HepG2 (cell line): Measurements from ENCODE around the gene MRPS14. TPM values are rescaled to one million over a fixed set of nuclear protein-coding genes. Genes with fewer than 3 reads are reported as not detected.

Source experiments
- ATAC-seq: fragments of 200-7000 bp; cut with Tn5 transposase; 3 replicates; pipeline ENCODE4 v1.9.1; 2020; ENCODE audit warnings: mild to moderate bottlenecking, moderate library complexity
- BruUV-seq: library from RNA; stranded (reverse); fragments of 400-500 nt; replicated peaks from 2 replicates; lab custom pipeline; 2021; lab: Mats Ljungman, UMichigan
- CTCF ChIA-PET: fragments of 300-600 bp; formaldehyde crosslinking; extraction: SDS; loops from one replicate; lab custom pipeline; 2021; ENCODE audit warnings: low total read pairs, inconsistent platforms, low intra/inter-chr PET ratio; lab: Yijun Ruan, JAX
- POLR2A ChIA-PET: fragments of 350-600 bp; sonication (Branson Sonifier 250); formaldehyde crosslinking; loops from one replicate; lab custom pipeline; 2020; ENCODE audit warnings: antibody characterized with exemption, inconsistent platforms; lab: Yijun Ruan, JAX
- DNase-seq: peaks from one replicate; pipeline ENCODE4 v3.0.0-alpha.2; 2015; ENCODE audit warnings: low spot score
- FAIRE-seq: peaks from 3 replicates; lab custom pipeline; 2011; peaks lifted over from hg19 to GRCh38; lab: Jason Lieb, UNC
- H2AFZ ChIP-seq: one replicate; pipeline ENCODE4 v1.6.1; 2011; ENCODE audit warnings: low read length, inconsistent platforms
- H3K27ac ChIP-seq: fragments of 300-600 bp; 3 replicates; pipeline ENCODE4 v1.8.0; 2011; ENCODE audit warnings: mixed run types, mild to moderate bottlenecking, mixed read lengths, low read length, inconsistent platforms; ENCODE audit not compliant: insufficient read depth; ENCODE audit errors: extremely low read length
- H3K27me3 ChIP-seq, 2 experiments: fragments of 200-600 bp in 1 of 2; 2 replicates in 1 of 2; 3 replicates in 1 of 2; pipeline versions ENCODE4 v1.6.0 to v1.8.0; 2011; ENCODE audit warnings: low read length in 2 of 2, mild to moderate bottlenecking in 2 of 2, moderate library complexity in 2 of 2, inconsistent platforms in 1 of 2; ENCODE audit not compliant: insufficient read depth in 2 of 2, control insufficient read depth in 1 of 2
- H3K36me3 ChIP-seq, 2 experiments: fragments of 200-600 bp in 1 of 2; replicated peaks in 1 of 2; 2 replicates in 1 of 2; 3 replicates in 1 of 2; pipeline versions ENCODE4 v1.5.1 to v1.8.0; 2011; ENCODE audit warnings: low read length in 2 of 2, inconsistent platforms in 1 of 2; ENCODE audit not compliant: insufficient read depth in 2 of 2, control insufficient read depth in 1 of 2
- H3K4me1 ChIP-seq: 2 replicates; pipeline ENCODE4 v1.5.1; 2012; ENCODE audit warnings: low read length, inconsistent platforms; ENCODE audit not compliant: insufficient read depth
- H3K4me2 ChIP-seq: 2 replicates; pipeline ENCODE4 v1.6.0; 2011; ENCODE audit warnings: low read depth, low read length, inconsistent platforms
- H3K4me3 ChIP-seq, 3 experiments: fragments of 200-600 bp in 1 of 3; sonication (generic), shearing (Covaris generic) in 1 of 3; replicated peaks in 1 of 3; 2 replicates each; pipeline ENCODE4 v1.5.1; 2011 to 2016; ENCODE audit warnings: low read length in 3 of 3, inconsistent platforms in 2 of 3, low read depth in 2 of 3, mild to moderate bottlenecking in 2 of 3, control low read depth in 1 of 3, mixed read lengths in 1 of 3; ENCODE audit not compliant: insufficient read depth in 1 of 3
- H3K79me2 ChIP-seq: one replicate; pipeline ENCODE4 v1.6.1; 2011; ENCODE audit warnings: low read length, inconsistent platforms; ENCODE audit not compliant: insufficient read depth
- H3K9ac ChIP-seq: 2 replicates; pipeline ENCODE4 v1.6.0; 2011; ENCODE audit warnings: mild to moderate bottlenecking, low read depth, low read length, inconsistent platforms; ENCODE audit not compliant: insufficient read depth
- H3K9me3 ChIP-seq: 2 replicates; pipeline ENCODE4 v1.5.1; 2012; ENCODE audit warnings: mild to moderate bottlenecking, low read length
- H4K20me1 ChIP-seq: 2 replicates; pipeline ENCODE4 v1.6.0; 2011; ENCODE audit warnings: inconsistent platforms, mild to moderate bottlenecking, low read length, moderate library complexity; ENCODE audit not compliant: insufficient read depth
- DNMT3B ChIP-seq: conservative IDR thresholded peaks from 2 replicates; pipeline ENCODE4 v1.6.1; 2016; ENCODE audit warnings: missing biosample characterization, control low read depth
- NRL ChIP-seq: sonication (generic); formaldehyde crosslinking; IDR thresholded peaks from 2 replicates; pipeline ENCODE4 v1.5.0; 2020; ENCODE audit warnings: missing genetic modification reagents, mild to moderate bottlenecking, moderate library complexity, borderline replicate concordance
- RARA ChIP-seq: IDR thresholded peaks from 2 replicates; pipeline ENCODE4 v1.6.1; 2016; ENCODE audit warnings: missing genetic modification reagents, missing compliant biosample characterization
- ZBTB14 ChIP-seq: sonication (generic); formaldehyde crosslinking; IDR thresholded peaks from 2 replicates; pipeline ENCODE4 v1.4.0; 2020; ENCODE audit warnings: missing genetic modification reagents
- ZIK1 ChIP-seq: sonication (generic); formaldehyde crosslinking; IDR thresholded peaks from 2 replicates; pipeline ENCODE4 v1.5.0; 2020; ENCODE audit warnings: mild to moderate bottlenecking, low read depth, missing genetic modification reagents, borderline replicate concordance
- ZKSCAN5 ChIP-seq: sonication (generic); formaldehyde crosslinking; IDR thresholded peaks from 2 replicates; pipeline ENCODE4 v1.5.1; 2020; ENCODE audit warnings: mild to moderate bottlenecking, missing genetic modification reagents
- ZNF333 ChIP-seq: sonication (generic); formaldehyde crosslinking; IDR thresholded peaks from 2 replicates; pipeline ENCODE4 v1.4.0; 2020; ENCODE audit warnings: mild to moderate bottlenecking, missing genetic modification reagents, borderline replicate concordance
- ZNF407 ChIP-seq: sonication (generic); formaldehyde crosslinking; IDR thresholded peaks from one replicate; pipeline ENCODE4 v1.5.1; 2020; ENCODE audit warnings: mild to moderate bottlenecking, missing genetic modification reagents; ENCODE audit errors: not compliant biosample characterization
- ZNF703 ChIP-seq: sonication (generic); formaldehyde crosslinking; IDR thresholded peaks from 2 replicates; pipeline ENCODE4 v1.5.1; 2020; ENCODE audit warnings: missing genetic modification reagents, mild to moderate bottlenecking, moderate library complexity, borderline replicate concordance
- ZNF724P ChIP-seq: sonication (generic); formaldehyde crosslinking; IDR thresholded peaks from 2 replicates; pipeline ENCODE4 v1.8.0; 2022; ENCODE audit warnings: missing genetic modification reagents, borderline replicate concordance
- ZSCAN21 ChIP-seq: sonication (generic); formaldehyde crosslinking; IDR thresholded peaks from 2 replicates; pipeline ENCODE4 v1.8.0; 2022; ENCODE audit warnings: mild to moderate bottlenecking, missing genetic modification reagents, moderate library complexity, borderline replicate concordance
- WGBS: methylation state at CpG from one replicate; pipeline ENCODE4 v1.1.6; 2017; ENCODE audit warnings: low lambda C conversion rate; 5-methylcytosine and 5-hydroxymethylcytosine counted together
- in situ Hi-C: cut with HindIII; loops from 2 replicates; pipeline ENCODE4 v1.10.0; 2017; ENCODE audit warnings: low pct_unique_long_range_greater_than_20kb; ENCODE audit not compliant: extremely low pct_ligation_motif_present
- intact Hi-C: fragments of 100-400 bp; cut with micrococcal nuclease; formaldehyde crosslinking; loops from one replicate; pipeline ENCODE4 v1.10.0; 2022; ENCODE audit not compliant: unreplicated experiment
- polyA plus RNA-seq, 8 experiments: library from polyadenylated mRNA; depleted of rRNA in 3 of 8; stranded (reverse) in 7 of 8; unstranded in 1 of 8; fragments of >200 nt; fragmentation: Illumina TruSeq in 4 of 8; extraction: Trizol in 4 of 8; gene quantifications; 2 replicates each; pipeline versions ENCODE4 v1.2.1 to v1.2.3, GENCODE V29; 2011 to 2016; ENCODE audit warnings: low read depth in 4 of 8, missing spikeins in 1 of 8, mixed read lengths in 1 of 8; ENCODE audit not compliant: insufficient read depth in 1 of 8
- total RNA-seq, 5 experiments: library from RNA; depleted of rRNA; stranded (reverse); fragments of >200 nt; fragmentation: Illumina TruSeq; extraction: Trizol; gene quantifications; 2 replicates each; pipeline ENCODE4 v1.2.3, GENCODE V29; 2016; ENCODE audit warnings: low read depth in 1 of 5

MRPS14 gene
- total and polyA plus RNA-seq, 2 of the 13 experiments (the other 11 are each of a cell fraction or from before 2014, with no cell fraction given), result 36.6 to 43.2 TPM

GRCh38 chr1:175071276-175071943 lies 48.2 kb upstream of the MRPS14 start:
- H3K9me3 ChIP-seq, result no peaks in the 10 kb centered on the region
- TF ChIP-seq RARA (CRISPR knock-in tag) (no peak), ZSCAN21 (no peak), NRL (CRISPR knock-in tag) (no peak), ZKSCAN5 (CRISPR knock-in tag) (no peak), ZNF724P (no peak), ZIK1 (CRISPR knock-in tag) (no peak), ZBTB14 (CRISPR knock-in tag) (no peak), ZNF407 (CRISPR knock-in tag) (no peak), DNMT3B (no peak), ZNF703 (CRISPR knock-in tag) (no peak), ZNF333 (CRISPR knock-in tag) (no peak)
- TF ChIP-seq, all 625 proteins: peak for 0
- FAIRE-seq (no peak), ATAC-seq (no peak), DNase-seq (no peak)
- 8% methylated on average over 3 of the region's 3 CpGs for WGBS
- CTCF ChIA-PET, result no interaction called here
- Histone ChIP-seq H2AFZ (no peak overlapping the region), H3K27me3 (peaks cover 0 to 12% of the 10 kb centered on the region in 2 experiments; a peak in 2 of 5 replicates), H3K4me3 (no peak overlapping the region), H3K79me2 (no peaks in the 10 kb centered on the region), H4K20me1 (no peaks in the 10 kb centered on the region), H3K27ac (no peak overlapping the region), H3K9ac (no peak overlapping the region), H3K4me1 (no peaks in the 10 kb centered on the region), H3K36me3 (no peaks in the 10 kb centered on the region), H3K4me2 (no peak overlapping the region)
- POLR2A ChIA-PET, result no interaction called here
- in situ Hi-C loops, result no loop called here
- intact Hi-C loops, result no loop called here
- no TSS peak for BruUV-seq
